A172 (cell line): ENCODE results near the gene DNAH12. TPM values are rescaled to one million over a fixed set of nuclear protein-coding genes. Genes with fewer than 3 reads are reported as not detected.
"Not testable (repeated sequence)": the region's sequence is repeated elsewhere in the genome, so short reads cannot be mapped to it uniquely, and the experiment has no call there.

ENCODE experiments used
- DNase-seq: peaks from one replicate; pipeline ENCODE4 v3.0.0-alpha.2; 2015; ENCODE audit warnings: low spot score
- total RNA-seq: library from RNA; depleted of rRNA; stranded (reverse); fragments of >200 nt; shearing (Covaris generic); gene quantifications from 2 replicates; pipeline ENCODE4 v1.2.3, GENCODE V29; 2014

Gene DNAH12
- total RNA-seq, 1 experiment from 2014 or later, result not detected

DNA sequence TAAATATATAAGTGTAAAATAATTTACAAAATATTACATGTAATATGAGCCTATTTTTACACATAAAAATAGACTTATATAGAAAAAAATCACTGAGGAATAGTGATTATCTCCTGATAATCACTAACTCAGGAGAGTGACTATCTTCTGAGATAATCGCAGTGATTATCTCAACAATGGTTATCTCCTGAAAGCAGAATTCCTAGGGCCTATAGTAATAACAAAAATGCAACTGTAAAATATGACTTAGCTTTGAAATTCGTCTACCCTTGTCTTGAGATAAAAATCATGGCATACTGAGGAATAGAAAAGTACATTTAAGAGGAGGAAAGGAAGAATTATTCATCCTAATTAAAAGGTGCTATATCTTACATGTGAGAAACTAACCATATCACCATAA lies 134.7 kb downstream of the DNAH12 start:
- no peak for DNase-seq

DNA sequence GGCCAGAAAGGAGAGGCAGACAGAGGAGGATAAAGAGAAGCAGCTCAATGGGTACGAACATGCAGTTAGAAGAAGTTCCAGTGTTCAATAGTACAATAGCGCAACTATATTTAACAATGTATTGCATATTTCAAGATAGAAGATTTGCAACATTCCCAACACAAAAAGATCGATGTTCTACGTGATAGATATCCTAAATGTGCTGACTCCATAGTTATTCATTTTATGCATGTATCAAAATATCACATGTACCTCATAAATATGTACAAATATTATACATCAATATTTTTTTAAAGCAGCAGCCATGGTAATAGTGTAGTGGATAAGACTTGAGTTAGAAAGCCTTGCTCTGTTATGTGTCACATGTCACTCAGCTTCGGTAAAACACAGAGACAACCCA lies 141.5 kb downstream of the DNAH12 start:
- DNase-seq, result no peak

DNA sequence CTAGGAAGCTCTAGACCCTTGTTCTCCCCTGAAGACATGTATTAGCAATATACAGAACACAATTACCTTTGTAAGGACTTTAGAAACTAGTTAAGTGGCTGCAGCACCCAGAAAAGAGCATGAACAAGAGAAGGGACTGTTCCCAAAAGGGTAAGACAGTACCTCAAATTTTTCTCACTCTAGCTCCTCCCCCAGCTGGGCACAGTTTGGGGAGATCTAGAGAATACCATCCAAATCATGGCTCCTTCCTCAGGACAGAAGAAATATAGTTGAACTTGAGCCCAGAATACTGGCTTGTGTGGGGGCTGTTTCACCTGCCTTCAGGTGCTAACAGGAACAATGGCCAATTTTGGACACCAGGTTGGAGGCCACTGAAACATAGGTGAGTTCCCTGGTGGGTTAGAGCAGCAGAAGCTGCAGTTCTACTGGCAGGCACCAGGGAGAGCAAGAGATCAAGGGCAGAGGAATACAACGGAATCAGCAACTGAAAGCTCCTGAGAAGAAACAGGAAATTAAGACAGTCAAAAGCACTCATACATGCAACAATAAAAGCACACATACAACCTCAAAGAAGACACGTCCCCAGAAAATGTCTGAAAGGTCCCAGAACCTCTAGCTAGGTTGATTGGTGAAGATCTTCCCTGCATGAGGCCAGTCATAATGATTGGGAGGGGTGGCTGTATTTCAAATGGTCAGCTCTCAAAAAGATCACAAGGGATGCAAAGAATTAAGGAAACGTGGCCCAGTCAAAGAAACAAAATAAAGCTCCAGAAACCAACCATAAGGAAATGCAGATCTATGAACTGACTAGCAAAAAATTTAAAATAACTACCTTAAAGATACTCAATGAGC lies 146.7 kb downstream of the DNAH12 start:
- peak; percentile 63 for DNase-seq

DNA sequence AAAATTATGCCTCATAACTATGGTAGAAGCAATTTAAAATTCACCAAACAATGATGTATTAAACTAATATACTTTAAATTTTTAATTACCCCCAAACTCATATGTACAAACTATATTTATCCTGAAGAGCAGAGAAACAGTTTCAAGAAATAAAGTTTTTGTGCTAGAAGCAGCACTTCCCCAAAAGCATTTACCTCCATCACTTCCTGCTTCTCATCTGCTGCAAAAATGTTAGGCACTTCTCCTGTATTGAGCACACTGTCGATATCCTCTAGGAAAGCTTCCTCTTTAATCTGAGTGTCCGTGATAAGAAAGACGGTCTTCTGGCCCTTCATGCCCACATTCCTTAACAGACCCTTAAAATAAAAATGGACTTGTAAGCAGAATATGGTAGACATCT lies 150.2 kb downstream of the DNAH12 start:
- no peak for DNase-seq

DNA sequence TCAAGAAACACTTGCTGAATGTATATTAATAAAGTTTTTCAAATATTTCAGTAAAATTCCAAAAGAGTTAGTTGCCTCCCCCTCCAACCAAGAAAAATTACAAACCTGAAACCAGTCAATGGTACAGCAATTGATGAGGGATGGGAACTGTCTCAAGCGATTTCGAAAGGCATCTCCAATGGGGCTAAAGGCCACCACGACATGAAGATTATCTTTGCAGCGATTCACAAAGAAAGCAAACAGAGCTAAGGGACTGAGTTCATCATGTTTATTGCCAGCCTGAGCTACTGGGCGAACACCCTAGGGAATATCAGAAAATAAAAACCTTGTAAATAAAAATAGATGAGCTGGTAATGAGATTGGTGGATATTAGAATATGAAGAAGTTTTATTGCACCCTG lies 152.4 kb downstream of the DNAH12 start:
- no peak for DNase-seq

DNA sequence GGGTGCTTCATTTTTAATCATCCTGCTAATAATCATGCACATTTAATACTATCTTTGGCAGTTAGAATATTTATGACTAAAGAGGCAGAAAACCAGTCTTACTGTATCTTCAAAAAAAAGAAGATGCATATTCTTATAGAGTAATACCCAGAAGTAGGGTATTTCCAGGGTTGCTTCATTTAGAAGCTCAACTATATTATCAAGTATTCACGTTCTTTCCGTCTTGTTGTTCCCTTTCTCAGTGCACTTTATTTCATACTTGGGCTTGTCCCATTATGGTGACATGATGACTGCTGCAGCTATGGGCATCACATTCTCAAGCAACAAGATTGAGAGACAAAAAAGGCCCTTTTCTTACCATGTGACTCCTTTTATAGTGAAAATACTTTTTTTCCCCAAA lies 154.9 kb downstream of the DNAH12 start:
- DNase-seq, result no peak

DNA sequence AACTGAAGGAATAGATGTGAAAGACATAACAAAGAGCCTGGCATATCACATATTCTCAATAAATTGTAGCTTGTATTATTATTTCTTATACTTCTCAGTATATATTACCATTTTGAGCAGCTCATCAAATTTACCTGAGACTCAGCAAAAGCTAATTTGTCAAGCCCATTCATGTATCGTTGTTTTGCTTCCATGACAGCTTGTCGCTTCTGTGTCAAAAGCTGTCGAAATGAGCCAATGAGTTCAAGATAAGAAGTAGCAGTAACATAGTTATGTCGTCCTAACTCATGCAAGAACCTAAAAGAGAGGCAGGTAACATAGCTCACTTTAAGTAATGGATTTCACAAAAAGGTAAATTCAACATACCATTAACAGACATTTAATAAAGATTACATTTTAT lies 157.8 kb downstream of the DNAH12 start:
- DNase-seq, result no peak

DNA sequence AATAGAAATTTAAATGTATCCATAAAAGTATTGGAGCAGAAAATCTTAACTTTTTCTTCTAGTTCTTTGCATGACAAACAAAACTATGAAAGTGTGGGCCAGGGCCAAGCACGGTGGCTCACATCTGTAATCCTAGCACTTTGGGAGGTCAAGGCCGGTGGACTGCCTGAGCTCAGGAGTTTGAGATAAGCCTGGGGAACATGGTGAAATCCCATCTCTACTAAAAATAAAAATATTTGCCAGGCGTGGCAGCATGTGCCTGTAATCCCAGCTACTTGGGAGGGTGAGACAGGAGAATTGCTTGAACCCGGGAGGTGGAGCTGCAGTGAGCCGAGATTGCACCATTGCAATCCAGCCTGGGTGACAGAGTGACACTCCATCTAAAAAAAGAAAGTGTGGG lies 158.6 kb downstream of the DNAH12 start:
- no peak for DNase-seq

DNA sequence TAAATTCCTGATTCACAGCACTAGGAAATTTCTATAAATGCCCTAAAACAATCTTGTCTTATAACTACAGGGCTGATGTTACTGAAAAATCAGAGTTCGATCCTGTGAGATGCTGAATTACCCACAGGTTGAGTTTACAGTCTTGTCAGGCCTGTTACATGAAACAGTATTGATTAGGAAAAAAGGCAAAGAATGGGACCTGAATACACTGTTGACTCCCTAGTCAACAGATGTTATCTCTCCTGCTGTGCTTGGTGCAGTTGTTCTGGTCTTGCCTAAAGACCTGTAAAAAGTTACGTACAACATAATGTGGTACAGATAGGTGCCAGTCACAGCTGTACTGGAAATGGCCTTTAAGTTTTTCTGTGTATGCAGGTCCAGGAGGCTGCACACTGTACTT lies 160.3 kb downstream of the DNAH12 start:
- no peak for DNase-seq

DNA sequence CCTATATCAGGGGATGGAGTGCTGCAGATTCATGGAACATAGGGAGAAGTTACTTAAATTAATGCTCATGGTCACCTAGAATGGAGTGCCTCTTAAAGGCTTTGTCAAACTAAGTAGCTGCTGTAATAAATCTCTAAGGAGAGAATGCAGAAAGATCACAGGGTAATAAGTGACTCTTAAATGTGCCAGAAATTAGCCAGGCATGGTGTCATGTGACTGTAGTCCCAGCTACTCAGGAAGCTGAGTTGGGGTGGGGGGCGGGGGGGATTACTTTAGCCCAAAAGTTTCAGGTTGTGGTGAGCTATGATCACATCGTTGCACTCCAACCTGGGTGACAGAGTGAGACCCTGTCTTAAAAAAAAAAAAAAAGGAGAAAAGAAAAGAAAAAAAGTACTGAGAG lies 160.7 kb downstream of the DNAH12 start:
- no peak for DNase-seq

DNA sequence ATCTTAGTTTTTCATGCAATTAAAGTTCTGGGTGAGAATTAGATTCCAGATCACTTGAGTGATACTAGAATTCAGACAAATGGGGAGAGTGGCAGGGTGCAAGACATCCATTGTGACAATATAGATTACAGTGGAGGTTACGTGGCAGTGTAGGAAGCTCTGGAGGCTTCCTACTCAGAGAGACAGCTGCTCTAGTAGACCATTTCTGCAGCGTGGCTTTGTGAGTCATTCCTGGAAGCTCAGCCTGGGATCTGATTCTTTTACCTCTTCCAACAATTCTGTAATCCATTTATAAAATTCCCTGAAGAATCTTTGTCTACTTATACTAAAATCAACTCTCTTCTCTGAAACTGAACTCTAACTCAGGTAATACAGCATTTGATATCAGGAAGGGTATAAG lies 161.2 kb downstream of the DNAH12 start:
- no peak for DNase-seq

DNA sequence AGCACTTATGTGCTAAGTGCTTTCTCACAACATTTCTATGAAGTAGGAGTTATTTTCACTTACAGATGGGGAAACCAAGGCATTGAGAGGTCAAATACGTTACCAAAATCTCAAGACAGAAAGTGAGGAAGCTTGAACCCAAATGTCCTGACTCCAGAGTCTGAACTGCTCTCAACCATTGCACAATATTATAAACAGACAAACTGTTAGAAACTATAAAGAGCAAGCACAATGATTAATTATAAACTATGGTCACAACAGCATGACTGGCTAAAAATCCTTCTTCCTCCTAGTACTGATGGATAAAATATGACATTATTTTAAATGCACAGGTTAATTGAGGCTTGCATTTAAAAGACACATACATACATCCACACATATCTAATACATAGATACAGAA lies 173.8 kb downstream of the DNAH12 start:
- no peak for DNase-seq

DNA sequence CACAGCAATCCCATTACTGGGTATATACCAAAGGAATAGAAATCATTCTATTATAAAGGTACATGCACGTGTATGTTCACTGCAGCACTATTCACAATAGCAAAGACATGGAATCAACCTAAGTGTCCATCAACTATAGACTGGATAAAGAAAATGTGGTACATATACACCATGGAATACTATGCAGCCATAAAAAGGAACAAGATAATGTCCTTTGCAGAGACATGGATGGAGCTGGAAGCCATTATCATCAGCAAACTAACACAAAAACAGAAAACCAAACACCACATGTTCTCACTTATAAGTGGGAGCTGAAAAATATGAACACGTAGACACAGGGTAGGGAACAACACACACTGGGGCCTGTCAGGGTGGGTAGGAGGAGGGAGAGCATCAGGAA lies 179.1 kb downstream of the DNAH12 start:
- not testable (repeated sequence) for DNase-seq

DNA sequence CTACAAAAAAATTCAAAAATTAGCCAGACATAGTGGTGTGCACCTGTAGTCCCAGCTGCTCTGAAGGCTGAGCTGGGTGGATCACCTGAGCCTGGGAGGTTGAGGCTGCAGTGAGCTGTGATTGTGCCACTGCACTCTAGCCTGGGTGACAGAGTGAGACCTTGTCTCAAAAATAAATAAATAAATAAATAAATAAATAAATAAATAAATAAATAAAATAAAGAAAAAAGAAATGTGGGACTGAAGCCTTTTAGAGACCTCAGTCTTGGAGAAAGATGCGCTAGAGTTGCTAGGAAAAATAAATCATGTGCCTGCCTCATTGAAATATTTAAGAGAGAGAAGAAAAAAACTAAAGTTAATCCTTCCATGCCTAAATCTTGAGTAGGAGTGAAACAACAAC lies 187.9 kb downstream of the DNAH12 start:
- DNase-seq, result not testable (repeated sequence)

DNA sequence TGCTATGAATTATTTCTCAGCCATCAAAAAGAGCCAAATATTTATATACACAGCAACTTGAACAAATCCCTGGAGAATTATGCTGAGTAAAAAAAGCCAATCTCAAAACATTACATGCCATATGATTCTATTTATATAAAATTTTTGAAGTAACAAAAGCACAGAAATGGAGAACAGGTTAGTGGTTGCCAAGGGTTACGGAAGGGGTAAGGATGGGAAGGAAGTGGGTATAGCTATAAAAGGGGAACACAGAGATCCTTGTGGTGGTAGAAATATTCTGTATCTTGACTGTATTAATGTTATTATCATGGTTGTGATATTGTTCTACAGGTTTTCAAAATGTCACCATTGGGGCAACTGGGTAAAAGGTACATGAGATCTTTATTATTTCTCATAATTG lies 189.4 kb downstream of the DNAH12 start:
- no peak for DNase-seq

DNA sequence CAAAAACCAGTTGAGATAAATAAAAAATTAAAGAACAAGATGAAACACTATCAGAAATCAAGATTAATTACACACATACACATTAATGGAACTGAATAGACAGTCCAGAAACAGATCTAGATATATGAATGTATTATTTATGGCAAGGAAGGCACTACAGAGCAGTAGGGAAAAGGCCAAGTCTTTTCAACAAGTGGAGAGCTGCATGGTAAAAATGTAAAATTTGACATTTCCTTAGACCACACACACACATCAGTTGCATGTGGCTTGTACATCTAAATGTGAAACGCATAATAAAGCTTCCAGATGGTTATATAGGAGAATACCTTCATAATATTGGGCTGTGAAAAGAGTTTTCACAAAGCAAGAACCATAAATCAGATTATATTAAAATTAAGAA lies 193.9 kb downstream of the DNAH12 start:
- no peak for DNase-seq

DNA sequence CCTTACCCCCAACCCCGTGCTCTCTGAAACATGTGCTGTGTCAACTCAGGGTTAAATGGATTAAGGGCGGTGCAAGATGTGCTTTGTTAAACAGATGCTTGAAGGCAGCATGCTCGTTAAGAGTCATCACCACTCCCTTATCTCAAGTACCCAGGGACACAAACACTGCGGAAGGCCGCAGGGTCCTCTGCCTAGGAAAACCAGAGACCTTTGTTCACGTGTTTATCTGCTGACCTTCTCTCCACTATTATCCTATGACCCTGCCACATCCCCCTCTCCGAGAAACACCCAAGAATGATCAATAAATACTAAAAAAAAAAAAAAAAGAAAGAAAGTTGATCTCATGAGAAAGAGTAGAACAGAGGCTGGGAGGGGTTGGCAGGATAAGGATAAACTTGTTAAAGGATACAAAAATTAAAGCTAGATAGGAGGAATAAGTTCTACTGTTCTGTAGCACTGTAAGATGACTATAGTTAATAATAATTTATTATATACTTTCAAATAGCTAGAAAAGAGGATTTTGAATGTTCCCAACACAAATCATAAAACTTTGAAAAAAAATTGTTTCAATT lies 205.0 kb downstream of the DNAH12 start:
- DNase-seq, result not testable (repeated sequence)

DNA sequence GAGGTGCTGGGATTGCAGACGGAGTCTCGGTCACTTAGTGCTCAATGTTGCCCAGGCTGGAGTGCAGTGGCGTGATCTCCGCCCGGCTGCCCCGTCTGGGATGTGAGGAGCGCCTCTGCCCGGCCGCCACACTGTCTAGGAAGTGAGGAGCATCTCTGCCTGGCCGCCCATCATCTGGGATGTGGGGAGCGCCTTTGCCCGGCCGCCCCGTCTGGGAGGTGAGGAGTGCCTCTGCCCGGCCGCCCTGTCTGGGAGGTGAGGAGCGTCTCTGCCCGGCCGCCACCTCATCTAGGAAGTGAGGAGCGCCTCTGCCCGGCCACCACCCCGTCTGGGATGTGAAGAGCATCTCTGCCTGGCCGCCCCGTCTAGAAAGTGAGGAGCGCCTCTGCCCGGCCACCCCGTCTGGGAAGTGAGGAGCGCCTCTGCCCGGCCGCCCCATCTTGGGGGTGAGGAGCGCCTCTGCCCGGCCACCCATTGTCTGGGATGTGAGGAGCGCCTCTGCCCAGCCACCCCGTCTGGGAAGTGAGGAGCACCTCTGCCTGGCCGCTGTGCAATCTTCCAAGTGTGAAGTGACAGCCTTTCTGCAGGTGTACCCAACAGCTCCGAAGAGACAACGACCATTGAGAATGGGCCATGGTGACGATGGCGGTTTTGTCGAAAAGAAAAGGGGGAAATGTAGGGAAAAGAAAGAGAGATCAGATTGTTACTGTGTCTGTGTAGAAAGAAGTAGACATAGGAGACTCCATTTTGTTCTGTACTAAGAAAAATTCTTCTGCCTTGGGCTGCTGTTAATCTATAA lies 205.7 kb downstream of the DNAH12 start:
- DNase-seq, result not testable (repeated sequence)

DNA sequence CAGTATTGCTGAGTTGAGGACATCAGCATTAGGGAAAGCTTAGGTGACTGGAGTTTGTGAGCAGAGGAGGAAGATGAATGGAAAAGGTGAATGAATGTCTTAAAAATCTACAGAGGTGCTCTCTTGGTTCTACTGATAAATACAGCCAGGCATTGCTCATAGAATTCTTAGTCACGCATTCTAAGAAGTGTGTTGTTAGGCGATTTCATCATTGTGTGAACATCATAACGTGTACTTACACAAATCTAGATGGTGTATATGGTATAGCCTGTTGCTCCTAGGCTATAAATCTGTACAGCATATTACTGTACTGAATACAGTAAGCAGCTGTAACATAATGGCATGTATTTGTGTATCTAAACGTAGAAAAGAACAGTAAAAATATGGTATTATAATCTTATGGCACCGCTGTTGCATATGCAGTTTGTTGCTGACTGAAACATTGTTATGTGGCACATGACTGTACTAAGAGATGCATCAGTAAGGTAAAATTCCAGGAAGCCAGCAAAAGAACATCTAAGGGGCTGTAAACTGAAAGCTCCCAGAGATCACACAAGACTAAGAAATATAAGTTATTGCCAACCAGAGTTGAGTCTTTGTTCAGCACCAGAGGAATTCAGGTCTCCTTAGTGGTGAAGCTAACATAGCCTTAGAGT lies 208.7 kb downstream of the DNAH12 start:
- no peak for DNase-seq

DNA sequence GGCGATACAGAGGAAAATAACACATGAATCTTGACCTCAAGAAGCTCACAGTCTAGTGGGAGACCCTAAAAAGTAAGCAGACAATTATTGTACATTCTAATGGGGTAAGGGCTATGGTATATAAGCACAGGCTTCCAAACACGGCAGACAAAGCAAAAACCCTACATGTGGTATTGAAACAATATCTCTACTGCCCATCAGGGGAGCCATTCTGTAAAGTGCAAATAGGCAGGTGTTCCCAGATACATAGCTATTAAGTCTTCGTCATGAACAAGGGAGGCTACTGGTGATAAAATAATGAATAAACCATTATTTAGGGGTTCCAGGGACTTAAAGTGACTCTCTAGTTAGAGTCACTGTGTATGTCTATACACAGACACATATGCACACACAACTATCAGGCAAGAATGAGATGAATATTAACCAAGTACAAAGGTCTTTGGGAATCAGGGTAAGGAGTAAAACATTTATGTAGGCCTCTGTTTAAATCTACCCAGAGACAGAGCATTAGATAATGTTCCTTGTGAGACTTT lies 213.0 kb downstream of the DNAH12 start:
- DNase-seq, result no peak

DNA sequence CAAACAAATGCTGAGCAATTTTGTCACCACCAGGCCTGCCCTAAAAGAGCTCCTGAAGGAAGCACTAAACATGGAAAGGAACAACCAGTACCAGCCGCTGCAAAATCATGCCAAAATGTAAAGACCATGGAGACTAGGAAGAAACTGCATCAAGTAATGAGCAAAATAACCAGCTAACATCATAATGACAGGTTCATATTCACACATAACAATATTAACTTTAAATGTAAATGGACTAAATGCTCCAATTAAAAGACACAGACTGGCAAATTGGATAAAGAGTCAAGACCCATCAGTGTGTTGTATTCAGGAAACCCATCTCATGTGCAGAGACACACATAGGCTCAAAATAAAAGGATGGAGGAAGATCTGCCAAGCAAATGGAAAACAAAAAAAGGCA lies 217.6 kb downstream of the DNAH12 start:
- DNase-seq, result not testable (repeated sequence)

DNA sequence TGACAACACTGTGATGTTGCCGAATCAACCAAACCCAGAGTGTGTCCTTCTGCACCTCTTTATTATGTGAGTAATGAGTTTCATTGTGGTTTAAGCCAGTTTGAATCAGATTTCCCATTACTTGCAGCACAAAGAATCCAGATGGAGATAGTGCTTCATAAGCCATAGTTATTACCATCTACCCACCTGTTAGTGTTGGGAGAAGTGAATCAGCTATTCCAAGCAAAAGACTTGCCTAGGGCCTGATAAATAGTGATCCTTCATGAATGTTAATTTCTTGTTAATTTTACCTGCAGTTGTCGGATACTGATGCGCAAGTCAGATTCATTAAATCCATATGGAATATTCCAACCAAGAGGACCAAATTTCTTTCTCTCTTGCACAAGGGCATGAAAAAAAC lies 229.9 kb downstream of the DNAH12 start:
- DNase-seq, result no peak
